Measurements from ENCODE around the gene FARS2. TPM values are rescaled to one million over a fixed set of nuclear protein-coding genes. Genes with fewer than 3 reads are reported as not detected.

Gene FARS2
- total RNA-seq, 4 donors from 2014 or later: 8.3 to 18.5 (median 13.0) TPM

DNA sequence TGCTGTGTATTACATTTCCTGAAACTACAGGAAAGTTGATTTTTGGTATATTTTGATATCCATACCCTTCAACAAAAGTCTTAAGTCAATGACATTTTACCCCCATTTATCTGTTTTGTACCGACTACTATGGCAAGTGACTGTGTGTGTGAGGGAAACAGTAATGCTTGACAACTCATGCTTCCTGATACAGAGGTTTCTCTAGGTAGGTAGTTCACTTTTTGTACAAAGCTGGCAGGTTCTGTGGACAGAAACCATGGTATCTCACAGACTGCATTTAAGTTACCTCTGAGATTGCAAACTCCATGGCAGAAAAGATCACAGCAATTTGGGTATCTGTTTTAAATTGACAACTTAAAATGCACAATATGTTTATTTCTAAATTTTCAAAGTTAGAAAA, 28.8 kb downstream of the FARS2 start:
- peaks cover 0 to 23% (median 12%) of the 10 kb centered on the region in 3 donors for H3K4me1 ChIP-seq
- no peaks in the 10 kb centered on the region for H3K36me3 ChIP-seq
- no peaks in the 10 kb centered on the region for H3K9me3 ChIP-seq
- WGBS, 2 donors: 67 to 80% methylated on average over 1 of the region's 1 CpG
- intact Hi-C loops (cut with DNase I): no loop called here
- no peaks in the 10 kb centered on the region for H3K27me3 ChIP-seq
- TF ChIP-seq, protein P1, sequence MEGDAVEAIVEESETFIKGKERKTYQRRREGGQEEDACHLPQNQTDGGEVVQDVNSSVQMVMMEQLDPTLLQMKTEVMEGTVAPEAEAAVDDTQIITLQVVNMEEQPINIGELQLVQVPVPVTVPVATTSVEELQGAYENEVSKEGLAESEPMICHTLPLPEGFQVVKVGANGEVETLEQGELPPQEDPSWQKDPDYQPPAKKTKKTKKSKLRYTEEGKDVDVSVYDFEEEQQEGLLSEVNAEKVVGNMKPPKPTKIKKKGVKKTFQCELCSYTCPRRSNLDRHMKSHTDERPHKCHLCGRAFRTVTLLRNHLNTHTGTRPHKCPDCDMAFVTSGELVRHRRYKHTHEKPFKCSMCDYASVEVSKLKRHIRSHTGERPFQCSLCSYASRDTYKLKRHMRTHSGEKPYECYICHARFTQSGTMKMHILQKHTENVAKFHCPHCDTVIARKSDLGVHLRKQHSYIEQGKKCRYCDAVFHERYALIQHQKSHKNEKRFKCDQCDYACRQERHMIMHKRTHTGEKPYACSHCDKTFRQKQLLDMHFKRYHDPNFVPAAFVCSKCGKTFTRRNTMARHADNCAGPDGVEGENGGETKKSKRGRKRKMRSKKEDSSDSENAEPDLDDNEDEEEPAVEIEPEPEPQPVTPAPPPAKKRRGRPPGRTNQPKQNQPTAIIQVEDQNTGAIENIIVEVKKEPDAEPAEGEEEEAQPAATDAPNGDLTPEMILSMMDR (IDR thresholded peaks at IDR 0.05): no peak
- no peak for TF ChIP-seq POLR2A (IDR thresholded peaks at IDR 0.05)
- DNase-seq: no peak
- no peak overlapping the region for H3K4me3 ChIP-seq
- H3K27ac ChIP-seq: no peak overlapping the region

GRCh38 chr6:5290500-5290899, 29.2 kb downstream of the FARS2 start:
- intact Hi-C loops (cut with DNase I): no loop called here

GRCh38 chr6:5292154-5292553, 30.8 kb downstream of the FARS2 start:
- no peaks in the 10 kb centered on the region for H3K9me3 ChIP-seq
- intact Hi-C loops (cut with DNase I): no loop called here
- no peak for DNase-seq
- peaks cover 0 to 20% (median 8%) of the 10 kb centered on the region in 3 donors for H3K4me1 ChIP-seq
- H3K4me3 ChIP-seq: no peak overlapping the region
- no peaks in the 10 kb centered on the region for H3K36me3 ChIP-seq
- WGBS, 2 donors: 64 to 71% methylated on average over 1 of the region's 1 CpG
- H3K27me3 ChIP-seq: no peaks in the 10 kb centered on the region
- no peak overlapping the region for H3K27ac ChIP-seq
- TF ChIP-seq POLR2A (IDR thresholded peaks at IDR 0.05): no peak
- TF ChIP-seq, protein P1 (IDR thresholded peaks at IDR 0.05): no peak

More at GRCh38 chr6:5290500-5290899, 29.2 kb downstream of the FARS2 start:
- Histone ChIP-seq H3K27ac (no peak overlapping the region), H3K36me3 (no peaks in the 10 kb centered on the region), H3K4me1 (peaks cover 0 to 23% (median 12%) of the 10 kb centered on the region in 3 donors), H3K27me3 (no peaks in the 10 kb centered on the region), H3K9me3 (no peaks in the 10 kb centered on the region), H3K4me3 (no peak overlapping the region)
- no peak for TF ChIP-seq POLR2A (IDR thresholded peaks at IDR 0.05)
- TF ChIP-seq, protein P1 (IDR thresholded peaks at IDR 0.05): no peak
- DNase-seq: no peak

DNA sequence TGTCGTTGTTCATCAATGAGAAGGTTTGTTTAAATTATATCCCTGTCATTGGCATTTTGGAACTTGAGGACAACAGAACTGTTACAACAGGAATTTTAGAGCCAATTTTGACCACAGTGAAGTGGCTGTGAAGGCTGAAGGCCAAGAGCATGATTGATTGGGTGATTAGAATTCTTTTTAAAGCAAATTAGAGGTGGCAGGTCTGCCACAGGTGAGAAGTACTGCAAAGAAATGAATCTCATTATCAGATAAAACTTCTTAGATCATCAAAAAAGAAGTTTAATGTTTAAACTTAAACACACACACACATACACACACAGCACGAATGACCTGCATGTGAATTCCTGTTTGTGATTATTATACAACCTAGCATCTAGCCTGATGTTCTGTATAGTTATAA, 32.4 kb downstream of the FARS2 start:
- no peak for TF ChIP-seq POLR2A (IDR thresholded peaks at IDR 0.05)
- Histone ChIP-seq H3K27ac (no peak overlapping the region), H3K36me3 (no peaks in the 10 kb centered on the region), H3K4me3 (no peak overlapping the region), H3K27me3 (no peaks in the 10 kb centered on the region), H3K9me3 (no peaks in the 10 kb centered on the region), H3K4me1 (peaks cover 0 to 8% (median 3%) of the 10 kb centered on the region in 3 donors)
- WGBS, 2 donors: 70 to 77% methylated on average over 2 of the region's 2 CpGs
- DNase-seq: no peak
- intact Hi-C loops (cut with DNase I): no loop called here

- Histone ChIP-seq H3K27ac (no peak overlapping the region), H3K4me3 (no peak overlapping the region), H3K9me3 (no peaks in the 10 kb centered on the region), H3K4me1 (peaks cover 0 to 8% (median 3%) of the 10 kb centered on the region in 3 donors), H3K27me3 (no peaks in the 10 kb centered on the region), H3K36me3 (no peaks in the 10 kb centered on the region)
- intact Hi-C loops (cut with DNase I): no loop called here
- WGBS, 2 donors: 70 to 80% methylated on average over 9 to 10 of the region's 11 CpGs
- TF ChIP-seq POLR2A (IDR thresholded peaks at IDR 0.05): no peak
- TF ChIP-seq, protein P1 (IDR thresholded peaks at IDR 0.05): no peak
- no peak for DNase-seq
These were observed 33.3 kb downstream of the FARS2 start for GRCh38 chr6:5294392-5295211.

All from esophagus squamous epithelium (tissue), 5 donors.